Mesothelial cell of epicardium (in vitro differentiated cells): ENCODE results near the gene GRM4. TPM values are rescaled to one million over a fixed set of nuclear protein-coding genes. Genes with fewer than 3 reads are reported as not detected.

Experiments used
- DNase-seq, 2 experiments: peaks; one replicate each; pipeline ENCODE4 v3.0.0; 2021; ENCODE audit warnings: low spot score in 2 of 2; ENCODE audit not compliant: unreplicated experiment in 2 of 2
- H3K27ac Mint-ChIP-seq: 2 replicates; pipeline ENCODE4 v1.8.0; 2021; ENCODE audit warnings: mixed read lengths
- H3K27me3 Mint-ChIP-seq: 2 replicates; pipeline ENCODE4 v1.8.0; 2021; ENCODE audit warnings: low read depth, mixed read lengths
- H3K36me3 Mint-ChIP-seq: 2 replicates; pipeline ENCODE4 v1.8.0; 2021; ENCODE audit warnings: mixed read lengths
- H3K4me1 Mint-ChIP-seq: 2 replicates; pipeline ENCODE4 v1.8.0; 2021; ENCODE audit warnings: mixed read lengths
- H3K4me3 Mint-ChIP-seq: 2 replicates; pipeline ENCODE4 v1.8.0; 2021; ENCODE audit warnings: mild to moderate bottlenecking, moderate library complexity, mixed read lengths
- H3K9me3 Mint-ChIP-seq: 2 replicates; pipeline ENCODE4 v1.8.0; 2021; ENCODE audit warnings: mixed read lengths
- CTCF ChIP-seq: fragments of 200-600 bp; sonication (generic); IDR thresholded peaks from one replicate; pipeline ENCODE4 v1.5.0; 2021; ENCODE audit warnings: antibody characterized with exemption; ENCODE audit not compliant: unreplicated experiment
- total RNA-seq: library from RNA; stranded (reverse); gene quantifications from 3 replicates; pipeline ENCODE4 v1.2.1, GENCODE V29; 2021

The GRM4 gene
- total RNA-seq, 1 donor from 2014 or later, result 0.22 TPM

- Mint-ChIP-seq H3K4me3 (no peak overlapping the region), H3K4me1 (no peaks in the 10 kb centered on the region), H3K27me3 (peaks cover 69% of the 10 kb centered on the region), H3K27ac (no peak overlapping the region), H3K9me3 (no peaks in the 10 kb centered on the region), H3K36me3 (no peaks in the 10 kb centered on the region)
- no peak for DNase-seq
- TF ChIP-seq CTCF, result no peak
Observed at GRCh38 chr6:34114695-34115402, 31.0 kb downstream of the GRM4 start.

- Mint-ChIP-seq H3K9me3 (no peaks in the 10 kb centered on the region), H3K4me1 (no peaks in the 10 kb centered on the region), H3K4me3 (no peak overlapping the region), H3K27ac (no peak overlapping the region), H3K27me3 (peaks cover 78% of the 10 kb centered on the region), H3K36me3 (no peaks in the 10 kb centered on the region)
- no peak for DNase-seq
- no peak for TF ChIP-seq CTCF
Observed at GRCh38 chr6:34113532-34113931, 32.4 kb downstream of the GRM4 start.

- H3K4me3 Mint-ChIP-seq, result no peak overlapping the region
- no peaks in the 10 kb centered on the region for H3K36me3 Mint-ChIP-seq
- peaks cover 77% of the 10 kb centered on the region for H3K27me3 Mint-ChIP-seq
- TF ChIP-seq CTCF, result no peak
- H3K4me1 Mint-ChIP-seq, result no peaks in the 10 kb centered on the region
- H3K9me3 Mint-ChIP-seq, result no peaks in the 10 kb centered on the region
- no peak overlapping the region for H3K27ac Mint-ChIP-seq
- DNase-seq, result no peak
Observed at GRCh38 chr6:34112126-34112525, 33.8 kb downstream of the GRM4 start.

- no peak for TF ChIP-seq CTCF
- no peak for DNase-seq
- Mint-ChIP-seq H3K9me3 (no peaks in the 10 kb centered on the region), H3K36me3 (no peaks in the 10 kb centered on the region), H3K27me3 (peaks cover 72% of the 10 kb centered on the region), H3K4me3 (no peak overlapping the region), H3K4me1 (no peaks in the 10 kb centered on the region), H3K27ac (no peak overlapping the region)
Observed at GRCh38 chr6:34110610-34111009, 35.3 kb downstream of the GRM4 start.

- TF ChIP-seq CTCF, result no peak
- H3K27ac Mint-ChIP-seq, result no peak overlapping the region
- H3K4me3 Mint-ChIP-seq, result no peak overlapping the region
- DNase-seq, result no peak
- H3K9me3 Mint-ChIP-seq, result no peaks in the 10 kb centered on the region
- H3K36me3 Mint-ChIP-seq, result no peaks in the 10 kb centered on the region
- peaks cover 50% of the 10 kb centered on the region for H3K27me3 Mint-ChIP-seq
- H3K4me1 Mint-ChIP-seq, result no peaks in the 10 kb centered on the region
Observed at GRCh38 chr6:34108176-34108575, 37.7 kb downstream of the GRM4 start.
